Measurements from ENCODE around the gene CD226.
"Not testable (repeated sequence)": the region's sequence is repeated elsewhere in the genome, so short reads cannot be mapped to it uniquely, and the experiment has no call there.

Gene CD226

DNA sequence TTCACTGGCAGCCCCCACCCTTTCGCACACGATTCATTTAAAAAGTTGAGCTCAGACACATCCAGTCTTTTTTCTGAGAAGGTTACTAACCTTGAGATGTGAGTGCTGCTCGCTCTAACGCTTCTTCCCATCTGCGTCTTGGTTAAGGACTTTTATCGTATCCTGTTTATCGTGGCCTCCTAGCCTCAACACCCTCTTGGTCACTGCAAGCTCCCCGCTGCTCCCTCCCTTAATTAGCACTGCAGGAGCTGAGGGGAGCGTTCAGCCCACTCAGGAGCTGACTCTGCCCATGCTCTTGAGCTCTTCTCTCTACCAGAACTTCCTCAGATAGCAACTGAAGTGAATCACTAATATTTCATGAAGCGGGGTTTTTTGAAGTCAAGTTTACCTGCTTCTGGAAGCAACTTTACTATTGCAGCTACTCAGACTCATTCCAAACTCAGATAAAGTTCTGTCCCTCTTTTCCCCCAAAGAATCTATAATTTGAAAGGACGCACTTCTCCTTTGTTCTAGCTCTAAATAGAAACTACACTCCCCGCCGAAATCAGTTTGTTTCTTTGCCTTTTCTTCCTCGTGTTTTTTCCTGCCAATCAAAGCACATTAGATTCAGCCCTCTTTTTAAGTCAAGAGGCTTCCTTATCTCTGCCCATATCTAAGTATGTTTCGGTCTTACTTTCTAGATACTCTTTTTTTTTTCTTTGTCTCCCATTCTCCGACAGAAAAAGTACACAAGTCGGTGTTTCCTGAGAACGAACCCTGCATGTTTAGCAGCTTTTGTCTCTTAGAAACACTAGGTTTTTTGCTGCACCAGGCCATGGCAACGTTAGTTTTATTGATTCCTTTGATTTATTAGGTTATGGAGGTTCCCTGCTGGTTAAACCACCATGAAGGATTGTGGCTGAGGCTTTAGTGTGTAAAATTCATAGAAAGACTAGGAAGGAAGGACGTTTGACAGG lies 9.3 kb upstream of the CD226 start:
- peak; percentile 46 for DNase-seq (ENCODE audit: low spot score)

GRCh38 chr18:69956057-69956456 lies 8.4 kb upstream of the CD226 start:
- DNase-seq (ENCODE audit: low spot score): no peak

DNA sequence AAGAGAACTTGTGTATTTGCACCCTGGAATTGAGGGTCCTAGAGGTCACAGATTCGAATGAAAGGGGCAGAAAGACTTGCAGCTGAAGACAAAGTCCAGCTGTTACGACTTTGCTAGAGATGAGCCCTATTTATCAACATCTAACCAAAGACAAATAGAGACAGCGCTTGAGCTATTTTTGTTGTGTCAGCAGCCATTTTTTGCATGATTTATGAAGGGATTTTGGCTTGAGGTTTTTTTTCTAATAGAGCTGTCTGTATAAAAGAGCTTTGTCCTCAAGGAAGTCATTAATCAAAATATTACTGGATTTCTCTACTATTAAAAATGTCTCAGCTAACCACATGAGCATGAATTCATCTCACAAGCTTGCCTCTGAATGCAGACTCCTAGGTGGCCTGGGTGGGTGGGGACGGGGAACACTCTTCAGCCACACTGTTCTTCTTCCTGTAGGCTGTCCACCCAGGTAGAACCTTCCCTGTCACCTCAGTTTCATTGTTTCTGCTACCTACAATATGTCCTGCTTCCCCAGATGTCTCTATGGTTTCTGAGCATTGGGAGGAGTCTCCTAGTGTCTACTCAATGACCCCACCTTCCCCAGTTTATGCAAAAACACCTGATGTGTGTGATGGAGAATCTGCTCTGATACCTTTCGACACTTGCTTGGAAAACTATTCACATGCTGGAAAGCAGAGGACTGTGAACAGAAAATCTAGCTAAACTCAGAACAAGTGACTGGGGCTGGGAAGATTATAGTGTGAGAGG lies 7.2 kb upstream of the CD226 start:
- no peak for DNase-seq (ENCODE audit: low spot score)

DNA sequence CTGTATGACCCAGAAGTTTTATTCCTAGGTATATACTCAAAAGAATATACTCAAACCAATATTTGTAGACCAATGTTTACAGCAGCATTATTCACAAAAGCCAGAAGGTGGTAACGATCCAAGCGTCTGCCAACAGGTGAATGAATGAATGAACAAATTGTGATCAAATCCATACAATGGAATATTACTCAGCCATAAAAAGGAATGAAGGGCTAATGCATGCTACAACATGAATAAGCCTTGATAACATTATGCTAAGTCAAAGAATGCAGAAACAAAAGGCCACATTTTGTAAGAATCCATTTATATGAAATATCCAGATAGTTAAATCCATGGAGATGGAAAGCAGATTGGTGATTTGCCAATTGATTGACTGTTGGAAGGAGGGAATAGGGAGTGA lies 5.5 kb upstream of the CD226 start:
- DNase-seq (ENCODE audit: low spot score): no peak

GRCh38 chr18:69951182-69951581 lies 3.5 kb upstream of the CD226 start:
- DNase-seq (ENCODE audit: low spot score): no peak

DNA sequence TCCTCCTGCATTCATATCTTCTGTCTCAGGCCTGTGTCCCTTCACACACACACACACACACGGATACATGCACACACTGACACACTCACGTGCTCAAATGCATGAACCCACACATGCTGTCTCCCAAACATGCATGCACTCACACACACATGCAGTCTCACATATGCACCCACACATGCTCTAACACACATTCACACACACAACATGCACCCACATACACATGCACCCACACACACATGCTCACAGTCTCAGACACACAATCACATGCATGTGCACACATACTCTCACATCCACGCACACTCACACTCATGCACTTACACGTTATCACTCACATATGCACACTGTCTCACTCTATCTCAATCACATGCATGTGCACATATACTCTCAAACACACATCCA lies 1.9 kb upstream of the CD226 start:
- no peak for DNase-seq (ENCODE audit: low spot score)

GRCh38 chr18:69948919-69949537 lies 1.4 kb upstream of the CD226 start:
- DNase-seq (ENCODE audit: low spot score): peak; percentile 65

GRCh38 chr18:69948256-69948655 lies 583 bp upstream of the CD226 start:
- DNase-seq (ENCODE audit: low spot score): no peak

- no peak for DNase-seq (ENCODE audit: low spot score)
Measured at GRCh38 chr18:69946608-69947155, 991 bp downstream of the CD226 start.

GRCh38 chr18:69945220-69946114 lies 2.2 kb downstream of the CD226 start:
- DNase-seq (ENCODE audit: low spot score): no peak

- DNase-seq (ENCODE audit: low spot score): no peak
Measured at GRCh38 chr18:69944436-69944835, 3.2 kb downstream of the CD226 start.

GRCh38 chr18:69943021-69943420 lies 4.7 kb downstream of the CD226 start:
- DNase-seq (ENCODE audit: low spot score): no peak

GRCh38 chr18:69941183-69941582 lies 6.5 kb downstream of the CD226 start:
- no peak for DNase-seq (ENCODE audit: low spot score)

- not testable (repeated sequence) for DNase-seq (ENCODE audit: low spot score)
Measured at GRCh38 chr18:69939812-69940211, 7.9 kb downstream of the CD226 start.

GRCh38 chr18:69936191-69936558 lies 11.5 kb downstream of the CD226 start:
- DNase-seq (ENCODE audit: low spot score): no peak

DNA sequence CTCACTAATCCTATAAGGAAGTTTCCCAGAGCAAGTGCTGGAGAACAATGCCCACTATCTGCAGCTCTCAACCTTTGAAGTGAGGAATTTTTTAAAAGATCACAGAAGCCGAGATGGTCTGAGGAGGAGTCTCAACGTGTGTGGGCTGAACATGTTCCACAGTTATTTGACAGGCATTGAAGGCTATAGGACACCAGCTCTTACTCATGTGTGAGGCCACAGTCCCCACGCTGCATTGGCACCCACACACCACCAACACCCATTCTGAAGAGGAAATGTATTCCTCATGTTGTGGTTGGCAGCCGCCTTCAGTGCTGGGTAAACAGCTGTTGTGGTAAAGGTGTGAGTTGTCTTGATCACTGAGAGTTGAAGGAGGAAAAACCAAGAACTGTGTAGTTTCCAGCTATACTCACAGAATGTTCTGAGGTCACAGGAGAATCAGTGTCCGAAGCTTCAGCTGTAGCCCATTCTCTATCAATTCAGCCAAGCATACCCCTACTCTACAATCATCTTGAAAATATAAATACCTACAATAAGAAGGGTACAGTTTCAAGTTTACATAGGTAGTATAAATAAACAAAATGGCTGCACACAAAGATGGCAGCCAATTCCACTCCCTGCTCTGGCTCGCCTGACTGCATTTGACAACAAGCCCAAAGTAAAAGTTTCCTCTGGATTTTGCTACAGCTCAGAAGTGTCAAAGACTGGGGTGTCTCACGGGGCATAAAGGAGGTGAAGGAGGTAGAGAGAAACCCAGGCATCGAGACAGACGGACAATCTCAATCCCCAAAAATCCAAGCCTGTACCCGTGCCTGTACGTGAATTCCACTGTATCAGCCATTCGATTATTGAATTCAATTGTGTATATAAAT lies 12.1 kb downstream of the CD226 start:
- no peak for DNase-seq (ENCODE audit: low spot score)

- DNase-seq (ENCODE audit: low spot score): no peak
Measured at GRCh38 chr18:69934601-69935265, 12.9 kb downstream of the CD226 start.

GRCh38 chr18:69929041-69929774 lies 18.5 kb downstream of the CD226 start:
- no peak for DNase-seq (ENCODE audit: low spot score)

DNA sequence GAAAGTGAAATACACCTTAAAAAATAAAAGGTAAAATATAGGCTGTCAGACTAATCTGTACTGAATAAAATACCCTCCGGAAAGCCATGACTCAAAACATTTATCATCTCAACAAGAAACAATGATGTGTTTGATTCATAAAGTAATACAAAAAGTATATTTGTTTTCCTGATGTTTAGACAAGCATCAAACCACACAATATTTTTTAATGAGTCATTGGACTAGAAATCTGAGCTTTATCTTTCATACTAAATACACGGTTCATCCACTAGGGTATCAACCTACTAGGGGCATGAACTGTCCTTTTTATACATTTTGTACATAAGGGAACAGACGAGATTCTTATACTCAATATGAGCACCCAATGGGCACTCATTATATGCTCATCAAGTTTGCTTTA lies 31.3 kb downstream of the CD226 start:
- DNase-seq (ENCODE audit: low spot score): no peak

All from pons (tissue), 1 donor.